ENCODE results near the gene RABGAP1L. TPM values are rescaled to one million over a fixed set of nuclear protein-coding genes. Genes with fewer than 3 reads are reported as not detected.

Gene RABGAP1L
- total RNA-seq, 1 experiment from 2014 or later = 18.7 TPM

- no peak for DNase-seq (ENCODE audit: low read depth)
These were observed 830.4 kb downstream of the RABGAP1L start for GRCh38 chr1:174989536-174990220.

GRCh38 chr1:174990382-174990999 is 831.2 kb downstream of the RABGAP1L start:
- peak; percentile 74 for DNase-seq (ENCODE audit: low read depth)

GRCh38 chr1:174991473-174991872 is 832.2 kb downstream of the RABGAP1L start:
- no peak for DNase-seq (ENCODE audit: low read depth)

GRCh38 chr1:174995121-174995520 is 835.8 kb downstream of the RABGAP1L start:
- peak; percentile 31 for DNase-seq (ENCODE audit: low read depth)

- DNase-seq (ENCODE audit: low read depth) = peak; percentile 76
These were observed 836.6 kb downstream of the RABGAP1L start for GRCh38 chr1:174995916-174996315.

GRCh38 chr1:174996476-174996875 is 837.2 kb downstream of the RABGAP1L start:
- peak; percentile 70 for DNase-seq (ENCODE audit: low read depth)

GRCh38 chr1:174997041-174997440 is 837.7 kb downstream of the RABGAP1L start:
- no peak for DNase-seq (ENCODE audit: low read depth)

- peak; percentile 65 for DNase-seq (ENCODE audit: low read depth)
These were observed 839.4 kb downstream of the RABGAP1L start for GRCh38 chr1:174998569-174999215.

- peak; percentile 99 for DNase-seq (ENCODE audit: low read depth)
These were observed 840.1 kb downstream of the RABGAP1L start for GRCh38 chr1:174999216-174999935.

GRCh38 chr1:174999936-175000696 is 840.8 kb downstream of the RABGAP1L start, which contains the start of gene CACYBP:
CACYBP (plus strand) TSS chr1:174999947; CDS start chr1:175000181, 234 bp downstream.
- peak; percentile 52 for DNase-seq (ENCODE audit: low read depth)

GRCh38 chr1:175000697-175001187 is 841.4 kb downstream of the RABGAP1L start:
- peak; percentile 16 for DNase-seq (ENCODE audit: low read depth)

- DNase-seq (ENCODE audit: low read depth) = no peak
These were observed 843.7 kb downstream of the RABGAP1L start for GRCh38 chr1:175002910-175003517.

GRCh38 chr1:175003521-175003920 is 844.2 kb downstream of the RABGAP1L start:
- DNase-seq (ENCODE audit: low read depth) = no peak

GRCh38 chr1:175005085-175005783 is 845.9 kb downstream of the RABGAP1L start:
- DNase-seq (ENCODE audit: low read depth) = peak; percentile 29

GRCh38 chr1:175009532-175009931 is 850.2 kb downstream of the RABGAP1L start:
- DNase-seq (ENCODE audit: low read depth) = no peak

- no peak for DNase-seq (ENCODE audit: low read depth)
These were observed 854.1 kb downstream of the RABGAP1L start for GRCh38 chr1:175013445-175013844.

- peak; percentile 40 for DNase-seq (ENCODE audit: low read depth)
These were observed 855.9 kb downstream of the RABGAP1L start for GRCh38 chr1:175015243-175015642.

- no peak for DNase-seq (ENCODE audit: low read depth)
These were observed 860.2 kb downstream of the RABGAP1L start for GRCh38 chr1:175019524-175019923.

GRCh38 chr1:175023043-175023921 is 864.0 kb downstream of the RABGAP1L start, which contains the start of gene MRPS14:
MRPS14 (minus strand) TSS chr1:175023425; CDS start chr1:175023408, 17 bp downstream.
- peak; percentile 97 for DNase-seq (ENCODE audit: low read depth)

Data from M059J (cell line).